Activated B cell treated with CpG ODN at 0.5 μM for 24 hours (primary cell): ENCODE measurements around the gene COASY. TPM values are rescaled to one million over a fixed set of nuclear protein-coding genes. Genes with fewer than 3 reads are reported as not detected.
A peak's percentile ranks its signal among the peaks of the same experiment; 100 is the strongest.

Experiments used
- ATAC-seq: fragments of 200-7000 bp; cut with Tn5 transposase; one replicate; pipeline ENCODE4 v1.10.0; 2021; ENCODE audit warnings: low read depth, mild to moderate bottlenecking, moderate library complexity
- CTCF ChIA-PET: fragments of 350-600 bp; sonication (Branson Sonifier 250); formaldehyde crosslinking; loops from one replicate; lab custom pipeline; 2021; ENCODE audit warnings: antibody characterized with exemption; lab: Charles Lee
- POLR2A ChIA-PET: fragments of 350-600 bp; sonication (Branson Sonifier 250); formaldehyde crosslinking; loops from one replicate; lab custom pipeline; 2021; ENCODE audit warnings: antibody characterized with exemption; lab: Charles Lee
- DNase-seq: peaks from one replicate; pipeline ENCODE4 v3.0.0; 2022
- H3K27ac Mint-ChIP-seq: one replicate; pipeline ENCODE4 v1.8.0; 2020; ENCODE audit warnings: mixed read lengths
- H3K27me3 Mint-ChIP-seq: one replicate; pipeline ENCODE4 v1.8.0; 2021; ENCODE audit warnings: mixed read lengths
- H3K36me3 Mint-ChIP-seq: one replicate; pipeline ENCODE4 v1.8.0; 2021; ENCODE audit warnings: low read depth, mixed read lengths
- H3K4me1 Mint-ChIP-seq: one replicate; pipeline ENCODE4 v1.8.0; 2021; ENCODE audit warnings: mixed read lengths
- H3K4me3 Mint-ChIP-seq: one replicate; pipeline ENCODE4 v1.8.0; 2020; ENCODE audit warnings: mild to moderate bottlenecking, mixed read lengths
- H3K9me3 Mint-ChIP-seq: one replicate; pipeline ENCODE4 v1.8.0; 2020; ENCODE audit warnings: mixed read lengths
- intact Hi-C: fragments of 100-400 bp; cut with micrococcal nuclease; formaldehyde crosslinking; loops from one replicate; pipeline ENCODE4 v1.15.1; 2024
- total RNA-seq: library from RNA; stranded (reverse); gene quantifications from 2 replicates; pipeline ENCODE4 v1.2.3, GENCODE V29; 2022
- TF ChIP-seq, protein P1 (sequence below): fragments of 200-600 bp; IDR thresholded peaks from one replicate; pipeline ENCODE4 v1.8.0; 2022; ENCODE audit warnings: antibody characterized with exemption, mild to moderate bottlenecking

Gene COASY
- total RNA-seq, 1 donor from 2014 or later: 94.9 TPM

DNA sequence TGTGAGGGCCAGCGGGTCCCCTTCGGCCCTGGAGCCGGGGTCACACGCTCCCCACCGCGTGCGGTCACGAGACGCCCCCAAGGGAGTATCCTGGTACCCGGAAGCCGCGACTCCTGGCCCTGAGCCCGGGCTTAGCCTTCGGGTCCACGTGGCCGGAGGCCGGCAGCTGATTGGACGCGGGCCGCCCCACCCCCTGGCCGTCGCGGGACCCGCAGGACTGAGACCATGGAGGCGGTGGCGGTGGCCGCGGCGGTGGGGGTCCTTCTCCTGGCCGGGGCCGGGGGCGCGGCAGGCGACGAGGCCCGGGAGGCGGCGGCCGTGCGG is 25.9 kb upstream of the COASY start, which contains the start of gene NAGLU:
Gene NAGLU (plus strand): TSS at position 194 of the 324 bp plus-strand sequence. CDS start 32 bp downstream, at position 226.
- H3K9me3 Mint-ChIP-seq: no peaks in the 10 kb centered on the region
- peak within 1 kb of the TSS; percentile 83 for H3K27ac Mint-ChIP-seq
- H3K27me3 Mint-ChIP-seq: no peaks in the 10 kb centered on the region
- DNase-seq (peak; percentile 95), ATAC-seq (peak; percentile 94)
- ChIA-PET POLR2A (interaction anchor here (0.6 to 4.0 kb wide), 12 partner anchors 12 to 237 kb away, joined by 3 to 26 read pairs (median 6); partner anchors contain the start of genes MLX, PSMC3IP, RETREG3 and STAT3), CTCF (interaction anchor here (0.6 to 2.1 kb wide), 6 partner anchors 9 to 288 kb away, joined by 3 to 8 read pairs (median 4); partner anchors contain the start of genes BECN1 and PSMC3IP)
- peaks cover 34% of the 10 kb centered on the region for H3K4me1 Mint-ChIP-seq
- H3K36me3 Mint-ChIP-seq: peaks cover 15% of the 10 kb centered on the region
- intact Hi-C loops: loop anchor here (1.0 kb wide), 3 partner anchors 18 to 31 kb away; partner anchors contain the start of genes COASY and MLX
- TF ChIP-seq, protein P1, sequence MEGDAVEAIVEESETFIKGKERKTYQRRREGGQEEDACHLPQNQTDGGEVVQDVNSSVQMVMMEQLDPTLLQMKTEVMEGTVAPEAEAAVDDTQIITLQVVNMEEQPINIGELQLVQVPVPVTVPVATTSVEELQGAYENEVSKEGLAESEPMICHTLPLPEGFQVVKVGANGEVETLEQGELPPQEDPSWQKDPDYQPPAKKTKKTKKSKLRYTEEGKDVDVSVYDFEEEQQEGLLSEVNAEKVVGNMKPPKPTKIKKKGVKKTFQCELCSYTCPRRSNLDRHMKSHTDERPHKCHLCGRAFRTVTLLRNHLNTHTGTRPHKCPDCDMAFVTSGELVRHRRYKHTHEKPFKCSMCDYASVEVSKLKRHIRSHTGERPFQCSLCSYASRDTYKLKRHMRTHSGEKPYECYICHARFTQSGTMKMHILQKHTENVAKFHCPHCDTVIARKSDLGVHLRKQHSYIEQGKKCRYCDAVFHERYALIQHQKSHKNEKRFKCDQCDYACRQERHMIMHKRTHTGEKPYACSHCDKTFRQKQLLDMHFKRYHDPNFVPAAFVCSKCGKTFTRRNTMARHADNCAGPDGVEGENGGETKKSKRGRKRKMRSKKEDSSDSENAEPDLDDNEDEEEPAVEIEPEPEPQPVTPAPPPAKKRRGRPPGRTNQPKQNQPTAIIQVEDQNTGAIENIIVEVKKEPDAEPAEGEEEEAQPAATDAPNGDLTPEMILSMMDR: no peak
- peak within 1 kb of the TSS; percentile 89 for H3K4me3 Mint-ChIP-seq

DNA sequence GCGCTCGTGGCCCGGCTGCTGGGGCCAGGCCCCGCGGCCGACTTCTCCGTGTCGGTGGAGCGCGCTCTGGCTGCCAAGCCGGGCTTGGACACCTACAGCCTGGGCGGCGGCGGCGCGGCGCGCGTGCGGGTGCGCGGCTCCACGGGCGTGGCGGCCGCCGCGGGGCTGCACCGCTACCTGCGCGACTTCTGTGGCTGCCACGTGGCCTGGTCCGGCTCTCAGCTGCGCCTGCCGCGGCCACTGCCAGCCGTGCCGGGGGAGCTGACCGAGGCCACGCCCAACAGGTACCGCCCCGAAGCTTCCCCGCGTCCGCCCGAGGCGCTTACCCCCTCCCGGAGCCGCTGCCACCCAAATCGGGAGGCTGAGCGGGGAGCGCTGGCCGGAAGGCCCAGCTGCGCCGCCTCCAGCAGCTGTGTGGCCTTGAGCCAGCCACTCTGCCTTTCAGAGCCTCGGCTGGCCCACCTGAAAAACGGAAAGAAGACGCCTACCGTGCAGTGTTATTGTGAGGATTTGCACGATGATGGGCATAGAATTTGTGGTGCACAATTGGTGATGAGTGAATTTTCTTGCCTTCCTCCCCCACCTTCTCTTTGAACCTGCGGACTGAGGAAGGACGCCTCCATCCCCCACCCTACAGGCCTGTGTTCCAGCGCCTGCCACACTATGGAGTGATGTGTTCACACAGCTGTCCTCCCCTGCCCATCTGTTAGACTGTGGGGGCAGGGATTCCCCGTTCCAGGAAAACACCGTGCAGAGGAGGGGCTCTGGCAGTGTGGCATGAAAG is 25.4 kb upstream of the COASY start:
- Mint-ChIP-seq H3K27me3 (no peaks in the 10 kb centered on the region), H3K4me3 (peak overlapping the region; percentile 89), H3K27ac (peak overlapping the region; percentile 72), H3K36me3 (peaks cover 19% of the 10 kb centered on the region), H3K9me3 (no peaks in the 10 kb centered on the region), H3K4me1 (peaks cover 28% of the 10 kb centered on the region)
- DNase-seq (peak; percentile 75), ATAC-seq (peak; percentile 59)
- POLR2A ChIA-PET: interaction anchor here (0.6 to 4.0 kb wide), 11 partner anchors 9 to 237 kb away, joined by 3 to 26 read pairs (median 8); partner anchors contain the start of genes MLX, PSMC3IP, RETREG3 and STAT3
- CTCF ChIA-PET: interaction anchor here (0.7 to 2.1 kb wide), 5 partner anchors 9 to 41 kb away, joined by 4 to 8 read pairs (median 5); partner anchors contain the start of gene PSMC3IP
- TF ChIP-seq, protein P1: no peak
- intact Hi-C loops: loop anchor here (1.0 kb wide), 3 partner anchors 18 to 31 kb away; partner anchors contain the start of genes COASY and MLX

DNA sequence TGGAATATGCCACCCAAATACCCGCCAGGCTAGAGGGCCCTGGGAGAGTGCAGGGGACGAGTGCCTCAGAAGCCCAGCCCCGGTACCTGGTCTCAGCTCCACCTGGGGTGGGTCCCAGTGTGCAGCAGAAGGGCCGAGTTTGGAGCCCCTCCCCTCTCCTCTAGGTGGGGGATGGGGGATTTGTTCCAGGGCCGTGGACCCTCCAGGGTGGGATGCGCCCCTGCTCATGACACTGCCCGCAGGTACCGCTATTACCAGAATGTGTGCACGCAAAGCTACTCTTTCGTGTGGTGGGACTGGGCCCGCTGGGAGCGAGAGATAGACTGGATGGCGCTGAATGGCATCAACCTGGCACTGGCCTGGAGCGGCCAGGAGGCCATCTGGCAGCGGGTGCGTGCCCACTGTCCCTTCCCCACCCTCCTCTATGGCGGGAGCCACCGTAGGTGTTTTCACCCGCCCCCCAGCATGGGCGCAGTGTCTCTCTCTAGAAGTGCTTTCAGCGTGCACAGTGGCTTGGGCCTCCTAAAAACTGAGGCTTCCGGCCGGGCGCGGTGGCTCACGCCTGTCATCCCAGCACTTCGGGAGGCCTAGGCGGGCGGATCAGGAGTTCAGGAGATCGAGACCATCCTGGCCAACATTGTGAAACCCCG is 24.7 kb upstream of the COASY start:
- H3K36me3 Mint-ChIP-seq: peaks cover 21% of the 10 kb centered on the region
- POLR2A ChIA-PET: interaction anchor here (0.7 to 4.0 kb wide), 6 partner anchors 11 to 148 kb away, joined by 4 to 26 read pairs (median 14); partner anchors contain the start of genes MLX and STAT3
- peaks cover 25% of the 10 kb centered on the region for H3K4me1 Mint-ChIP-seq
- H3K9me3 Mint-ChIP-seq: no peaks in the 10 kb centered on the region
- TF ChIP-seq, protein P1: no peak
- no peaks in the 10 kb centered on the region for H3K27me3 Mint-ChIP-seq
- CTCF ChIA-PET: interaction anchor here (0.9 to 2.1 kb wide), 3 partner anchors 10 to 41 kb away, joined by 4 to 8 read pairs (median 5); partner anchors contain the start of gene PSMC3IP
- peak overlapping the region; percentile 72 for H3K27ac Mint-ChIP-seq
- peak overlapping the region; percentile 89 for H3K4me3 Mint-ChIP-seq
- intact Hi-C loops: no loop called here
- ATAC-seq: no peak
- DNase-seq: no peak

DNA sequence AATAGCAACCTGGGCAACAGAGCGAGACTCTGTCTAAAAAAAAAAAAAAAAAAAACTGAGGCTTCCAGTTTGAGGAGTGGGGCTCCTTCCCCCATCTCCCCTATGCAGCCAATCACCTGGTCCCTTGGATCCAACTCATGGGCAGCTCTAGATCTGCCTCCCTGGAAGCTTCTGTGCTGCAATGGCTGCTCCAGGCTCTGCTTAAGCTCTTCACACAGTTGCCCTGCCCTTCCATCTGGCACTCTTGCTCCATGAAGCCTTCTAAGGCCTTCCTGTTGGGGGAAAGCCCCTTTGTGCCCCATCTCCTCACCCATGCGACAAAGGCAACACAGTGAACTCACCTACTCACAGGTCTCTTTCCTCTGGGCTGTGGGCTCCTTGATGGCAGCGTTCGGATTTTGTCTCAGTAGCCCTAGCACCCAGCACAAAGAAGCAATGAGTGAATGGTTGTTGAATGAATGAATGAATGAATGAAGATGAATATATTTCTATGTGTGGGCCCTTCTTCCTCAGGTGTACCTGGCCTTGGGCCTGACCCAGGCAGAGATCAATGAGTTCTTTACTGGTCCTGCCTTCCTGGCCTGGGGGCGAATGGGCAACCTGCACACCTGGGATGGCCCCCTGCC is 24.0 kb upstream of the COASY start:
- H3K27ac Mint-ChIP-seq: no peak overlapping the region
- TF ChIP-seq, protein P1: no peak
- peaks cover 25% of the 10 kb centered on the region for H3K4me1 Mint-ChIP-seq
- peak overlapping the region; percentile 56 for H3K4me3 Mint-ChIP-seq
- DNase-seq (no peak), ATAC-seq (no peak)
- no peaks in the 10 kb centered on the region for H3K9me3 Mint-ChIP-seq
- POLR2A ChIA-PET: interaction anchor here (0.7 to 4.0 kb wide), 3 partner anchors 10 to 17 kb away, joined by 3 to 18 read pairs (median 4); no protein-coding TSS in a partner anchor
- peaks cover 23% of the 10 kb centered on the region for H3K36me3 Mint-ChIP-seq
- intact Hi-C loops: no loop called here
- no peaks in the 10 kb centered on the region for H3K27me3 Mint-ChIP-seq
- CTCF ChIA-PET: no interaction called here
